ENCODE data around the gene ST6GALNAC5. TPM values are rescaled to one million over a fixed set of nuclear protein-coding genes. Genes with fewer than 3 reads are reported as not detected.

The ST6GALNAC5 gene
- total RNA-seq, 2 experiments from 2014 or later = not detected

GRCh38 chr1:76989976-76990375, 122.7 kb downstream of the ST6GALNAC5 start:
- TF ChIP-seq, protein P1, sequence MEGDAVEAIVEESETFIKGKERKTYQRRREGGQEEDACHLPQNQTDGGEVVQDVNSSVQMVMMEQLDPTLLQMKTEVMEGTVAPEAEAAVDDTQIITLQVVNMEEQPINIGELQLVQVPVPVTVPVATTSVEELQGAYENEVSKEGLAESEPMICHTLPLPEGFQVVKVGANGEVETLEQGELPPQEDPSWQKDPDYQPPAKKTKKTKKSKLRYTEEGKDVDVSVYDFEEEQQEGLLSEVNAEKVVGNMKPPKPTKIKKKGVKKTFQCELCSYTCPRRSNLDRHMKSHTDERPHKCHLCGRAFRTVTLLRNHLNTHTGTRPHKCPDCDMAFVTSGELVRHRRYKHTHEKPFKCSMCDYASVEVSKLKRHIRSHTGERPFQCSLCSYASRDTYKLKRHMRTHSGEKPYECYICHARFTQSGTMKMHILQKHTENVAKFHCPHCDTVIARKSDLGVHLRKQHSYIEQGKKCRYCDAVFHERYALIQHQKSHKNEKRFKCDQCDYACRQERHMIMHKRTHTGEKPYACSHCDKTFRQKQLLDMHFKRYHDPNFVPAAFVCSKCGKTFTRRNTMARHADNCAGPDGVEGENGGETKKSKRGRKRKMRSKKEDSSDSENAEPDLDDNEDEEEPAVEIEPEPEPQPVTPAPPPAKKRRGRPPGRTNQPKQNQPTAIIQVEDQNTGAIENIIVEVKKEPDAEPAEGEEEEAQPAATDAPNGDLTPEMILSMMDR (IDR thresholded peaks at IDR 0.05) = no peak
- intact Hi-C loops (cut with DNase I, micrococcal nuclease) = no loop called here
- no peak overlapping the region for H3K4me3 ChIP-seq (ENCODE audit: low read length)
- no peaks in the 10 kb centered on the region for H3K9me3 ChIP-seq (ENCODE audit: control insufficient read depth in 1 of 2, insufficient read depth in 1 of 2, low read length in 2 of 2)
- no peaks in the 10 kb centered on the region for H3K4me1 ChIP-seq (ENCODE audit: insufficient read depth, low read length)
- H3K27ac ChIP-seq (ENCODE audit: low read depth in 1 of 2, low read length in 2 of 2) = no peak overlapping the region
- Mint-ChIP-seq H3K9me3 (no peaks in the 10 kb centered on the region), H3K4me1 (ENCODE audit: low read depth) (no peaks in the 10 kb centered on the region), H3K36me3 (ENCODE audit: low read depth) (no peaks in the 10 kb centered on the region), H3K27me3 (peaks cover 6% of the 10 kb centered on the region), H3K4me3 (no peak overlapping the region), H3K27ac (no peak overlapping the region)
- POLR2A ChIA-PET = no interaction called here
- ATAC-seq (ENCODE audit: poor library complexity) (no peak), DNase-seq (no peak)
- H3K27me3 ChIP-seq (ENCODE audit: control insufficient read depth in 1 of 2, insufficient read depth in 2 of 2, low read length in 2 of 2) = no peaks in the 10 kb centered on the region
- CTCF ChIA-PET = no interaction called here
- H3K36me3 ChIP-seq (ENCODE audit: insufficient read depth, low read length) = no peaks in the 10 kb centered on the region

DNA sequence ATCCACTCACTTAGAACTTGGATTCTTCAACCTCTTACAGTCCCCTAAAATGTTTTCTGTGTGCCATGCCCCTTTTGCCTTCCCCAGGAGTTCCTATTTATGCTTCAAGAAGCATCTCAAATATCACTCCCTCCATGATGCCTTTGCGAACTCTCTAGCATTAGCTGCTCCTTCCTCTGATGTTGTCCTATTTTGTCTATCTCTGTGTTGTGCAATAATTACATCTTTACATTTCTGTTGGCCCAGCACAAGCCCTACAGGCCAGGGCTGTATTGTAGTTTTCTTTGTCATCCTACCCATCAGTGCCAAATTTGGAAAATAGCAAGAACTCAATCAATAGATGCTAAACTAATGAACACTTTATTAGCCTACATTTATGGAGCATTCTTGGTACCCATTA, 125.8 kb downstream of the ST6GALNAC5 start:
- no peak for DNase-seq
- no peak overlapping the region for H3K27ac ChIP-seq (ENCODE audit: low read depth in 1 of 2, low read length in 2 of 2)
- H3K4me1 ChIP-seq (ENCODE audit: insufficient read depth, low read length) = no peaks in the 10 kb centered on the region
- Mint-ChIP-seq H3K4me3 (no peak overlapping the region), H3K27ac (no peak overlapping the region), H3K27me3 (peaks cover 6% of the 10 kb centered on the region), H3K9me3 (no peaks in the 10 kb centered on the region), H3K36me3 (ENCODE audit: low read depth) (no peaks in the 10 kb centered on the region), H3K4me1 (ENCODE audit: low read depth) (no peaks in the 10 kb centered on the region)
- H3K4me3 ChIP-seq (ENCODE audit: low read length) = no peak overlapping the region
- POLR2A ChIA-PET = no interaction called here
- no peaks in the 10 kb centered on the region for H3K36me3 ChIP-seq (ENCODE audit: insufficient read depth, low read length)
- H3K27me3 ChIP-seq (ENCODE audit: control insufficient read depth in 1 of 2, insufficient read depth in 2 of 2, low read length in 2 of 2) = no peaks in the 10 kb centered on the region
- TF ChIP-seq, protein P1 (IDR thresholded peaks at IDR 0.05) = no peak
- CTCF ChIA-PET = no interaction called here
- no peaks in the 10 kb centered on the region for H3K9me3 ChIP-seq (ENCODE audit: control insufficient read depth in 1 of 2, insufficient read depth in 1 of 2, low read length in 2 of 2)
- ATAC-seq (ENCODE audit: poor library complexity) = no peak
- intact Hi-C loops (cut with DNase I, micrococcal nuclease) = no loop called here

DNA sequence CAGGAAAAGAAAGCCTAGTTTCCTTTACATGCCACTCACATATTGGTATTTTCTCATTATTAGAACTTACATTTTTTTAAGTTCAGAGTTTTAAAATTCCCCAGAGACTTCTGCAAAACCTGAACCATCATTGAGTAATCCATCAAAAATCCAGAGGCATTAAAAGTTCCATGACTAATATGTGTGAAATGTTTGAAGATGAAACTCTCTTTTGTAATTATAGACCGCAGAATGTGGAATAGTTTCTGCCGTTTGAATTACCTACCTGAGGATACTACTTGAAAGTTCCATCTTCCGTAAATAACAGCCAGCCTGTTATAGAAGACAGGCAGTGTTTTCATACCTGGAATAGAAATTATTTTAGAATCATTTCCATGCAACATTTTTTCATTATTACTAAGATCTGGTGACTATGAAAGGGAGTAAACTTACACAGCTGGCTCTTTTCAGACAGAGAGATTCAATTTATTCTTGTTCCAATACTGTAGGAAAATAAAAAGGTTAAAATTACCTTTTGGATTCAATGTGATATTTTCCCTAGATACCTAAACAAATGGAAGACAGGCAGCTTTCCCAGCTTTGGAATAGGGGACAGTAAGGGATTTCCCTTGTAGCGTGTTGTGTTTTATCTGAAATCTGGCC, 131.4 kb downstream of the ST6GALNAC5 start:
- H3K27me3 ChIP-seq (ENCODE audit: control insufficient read depth in 1 of 2, insufficient read depth in 2 of 2, low read length in 2 of 2) = no peaks in the 10 kb centered on the region
- DNase-seq = no peak
- H3K9me3 ChIP-seq (ENCODE audit: control insufficient read depth in 1 of 2, insufficient read depth in 1 of 2, low read length in 2 of 2) = no peaks in the 10 kb centered on the region
- Mint-ChIP-seq H3K27me3 (no peaks in the 10 kb centered on the region), H3K4me1 (ENCODE audit: low read depth) (no peaks in the 10 kb centered on the region), H3K27ac (no peak overlapping the region), H3K4me3 (no peak overlapping the region), H3K9me3 (no peaks in the 10 kb centered on the region), H3K36me3 (ENCODE audit: low read depth) (no peaks in the 10 kb centered on the region)
- TF ChIP-seq, protein P1 (IDR thresholded peaks at IDR 0.05) = no peak
- intact Hi-C loops (cut with DNase I, micrococcal nuclease) = no loop called here
- ATAC-seq (ENCODE audit: poor library complexity) = no peak
- H3K4me3 ChIP-seq (ENCODE audit: low read length) = no peak overlapping the region
- POLR2A ChIA-PET = no interaction called here
- H3K4me1 ChIP-seq (ENCODE audit: insufficient read depth, low read length) = no peaks in the 10 kb centered on the region
- CTCF ChIA-PET = no interaction called here
- H3K36me3 ChIP-seq (ENCODE audit: insufficient read depth, low read length) = no peaks in the 10 kb centered on the region
- H3K27ac ChIP-seq (ENCODE audit: low read depth in 1 of 2, low read length in 2 of 2) = no peak overlapping the region
